ENCODE results near the gene KIAA1958. TPM values are rescaled to one million over a fixed set of nuclear protein-coding genes. Genes with fewer than 3 reads are reported as not detected.

The KIAA1958 gene
- total and polyA plus RNA-seq, 12 donors, result 0.59 to 7.7 (median 6.1) TPM

DNA sequence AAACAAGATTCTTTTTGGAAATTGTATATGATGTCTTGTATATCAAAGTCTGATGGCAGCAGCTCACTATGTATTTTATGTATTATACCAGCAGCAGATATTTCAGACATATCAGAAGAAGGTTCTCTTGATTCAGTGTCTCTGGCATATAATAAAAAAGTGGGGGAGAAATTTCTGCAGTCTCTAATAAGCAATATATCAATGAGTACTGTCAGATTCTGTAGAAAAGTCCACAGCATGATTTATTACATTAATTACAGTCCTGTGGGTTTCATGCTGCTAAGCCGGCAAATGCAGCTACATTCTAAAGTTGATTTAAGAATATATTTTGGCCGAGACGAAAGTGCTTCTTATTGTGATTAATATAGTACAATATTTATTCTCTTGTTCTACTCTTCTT is 113.1 kb downstream of the KIAA1958 start:
- H3K4me1 ChIP-seq, result no peaks in the 10 kb centered on the region
- H3K36me3 ChIP-seq, result no peaks in the 10 kb centered on the region
- no peaks in the 10 kb centered on the region for H3K27me3 ChIP-seq
- 89 to 97% methylated on average over 3 of the region's 3 CpGs for WGBS, 2 donors
- H3K9me3 ChIP-seq, result no peaks in the 10 kb centered on the region
- H3K4me3 ChIP-seq, result no peak overlapping the region
- no peak for DNase-seq
- no peak for ATAC-seq
- intact Hi-C loops (cut with DNase I), result no loop called here
- no peak overlapping the region for H3K27ac ChIP-seq
- TF ChIP-seq, protein P1, sequence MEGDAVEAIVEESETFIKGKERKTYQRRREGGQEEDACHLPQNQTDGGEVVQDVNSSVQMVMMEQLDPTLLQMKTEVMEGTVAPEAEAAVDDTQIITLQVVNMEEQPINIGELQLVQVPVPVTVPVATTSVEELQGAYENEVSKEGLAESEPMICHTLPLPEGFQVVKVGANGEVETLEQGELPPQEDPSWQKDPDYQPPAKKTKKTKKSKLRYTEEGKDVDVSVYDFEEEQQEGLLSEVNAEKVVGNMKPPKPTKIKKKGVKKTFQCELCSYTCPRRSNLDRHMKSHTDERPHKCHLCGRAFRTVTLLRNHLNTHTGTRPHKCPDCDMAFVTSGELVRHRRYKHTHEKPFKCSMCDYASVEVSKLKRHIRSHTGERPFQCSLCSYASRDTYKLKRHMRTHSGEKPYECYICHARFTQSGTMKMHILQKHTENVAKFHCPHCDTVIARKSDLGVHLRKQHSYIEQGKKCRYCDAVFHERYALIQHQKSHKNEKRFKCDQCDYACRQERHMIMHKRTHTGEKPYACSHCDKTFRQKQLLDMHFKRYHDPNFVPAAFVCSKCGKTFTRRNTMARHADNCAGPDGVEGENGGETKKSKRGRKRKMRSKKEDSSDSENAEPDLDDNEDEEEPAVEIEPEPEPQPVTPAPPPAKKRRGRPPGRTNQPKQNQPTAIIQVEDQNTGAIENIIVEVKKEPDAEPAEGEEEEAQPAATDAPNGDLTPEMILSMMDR (IDR thresholded peaks at IDR 0.05), result no peak

DNA sequence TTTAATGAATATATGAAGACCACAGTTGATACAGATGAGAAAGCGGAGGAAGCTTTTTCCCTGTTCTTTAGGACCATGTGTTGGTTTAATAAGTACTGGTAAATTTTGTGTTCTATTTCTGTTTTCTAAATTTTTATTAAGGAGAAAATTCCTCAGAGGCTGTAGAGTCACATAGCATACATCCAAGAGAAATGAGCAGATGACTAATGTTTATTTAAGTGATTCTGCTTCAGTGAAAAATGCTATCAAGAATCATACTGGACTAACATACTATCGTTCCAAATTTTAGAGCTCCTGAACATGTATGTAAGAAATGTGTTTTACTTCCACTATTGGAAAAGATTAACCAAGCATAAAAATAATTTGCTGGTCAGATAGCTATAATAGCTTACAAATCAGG is 115.0 kb downstream of the KIAA1958 start:
- Histone ChIP-seq H3K27ac (no peak overlapping the region), H3K9me3 (no peaks in the 10 kb centered on the region), H3K27me3 (no peaks in the 10 kb centered on the region), H3K4me3 (no peak overlapping the region), H3K36me3 (no peaks in the 10 kb centered on the region), H3K4me1 (no peaks in the 10 kb centered on the region)
- DNase-seq, result no peak
- 70 to 78% methylated on average over 2 of the region's 2 CpGs for WGBS, 2 donors
- intact Hi-C loops (cut with DNase I), result no loop called here
- no peak for ATAC-seq
- TF ChIP-seq, protein P1 (IDR thresholded peaks at IDR 0.05), result no peak

DNA sequence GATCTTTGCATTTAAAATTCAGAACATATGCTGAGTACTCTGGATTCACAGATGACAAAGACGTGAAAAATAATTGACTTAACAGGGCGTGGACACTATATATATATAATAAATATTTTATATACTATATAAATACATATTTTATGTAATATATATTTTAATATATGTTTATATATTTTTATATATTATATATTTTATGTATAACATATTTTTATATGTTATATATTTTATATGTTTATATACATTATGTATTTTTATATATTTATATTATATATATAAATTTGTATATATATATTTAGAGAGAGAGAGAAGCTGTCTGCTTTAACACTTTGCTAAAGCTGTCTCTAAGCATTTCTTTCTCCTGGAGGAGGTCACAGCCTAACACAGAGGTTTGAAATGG is 118.2 kb downstream of the KIAA1958 start:
- TF ChIP-seq, protein P1 (IDR thresholded peaks at IDR 0.05), result no peak
- no peaks in the 10 kb centered on the region for H3K9me3 ChIP-seq
- ATAC-seq (no peak), DNase-seq (no peak)
- 94% methylated on average over 2 of the region's 2 CpGs for WGBS, 2 donors
- intact Hi-C loops (cut with DNase I), result no loop called here
- H3K27ac ChIP-seq, result no peak overlapping the region
- no peaks in the 10 kb centered on the region for H3K36me3 ChIP-seq
- H3K27me3 ChIP-seq, result no peaks in the 10 kb centered on the region
- no peaks in the 10 kb centered on the region for H3K4me1 ChIP-seq
- H3K4me3 ChIP-seq, result no peak overlapping the region

DNA sequence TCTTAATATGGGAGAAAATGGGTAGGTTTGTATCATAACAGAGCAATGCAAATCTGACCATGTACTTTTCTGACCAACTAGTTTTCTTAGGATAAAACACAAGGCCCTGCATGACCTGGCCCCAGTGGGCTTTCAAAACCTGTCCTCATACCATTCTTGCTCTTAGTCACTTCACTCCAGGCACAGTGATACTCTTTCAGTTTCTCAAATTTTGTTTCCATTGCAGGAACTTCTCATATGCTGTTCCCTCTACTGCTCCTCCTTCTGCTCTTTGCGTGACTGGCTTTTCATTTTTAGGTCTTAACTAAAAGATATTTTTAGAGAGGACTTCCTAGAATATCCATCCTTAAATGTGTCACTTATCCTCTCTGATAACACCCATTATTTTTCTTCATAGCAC is 118.9 kb downstream of the KIAA1958 start:
- intact Hi-C loops (cut with DNase I), result no loop called here
- TF ChIP-seq, protein P1 (IDR thresholded peaks at IDR 0.05), result no peak
- Histone ChIP-seq H3K4me1 (no peaks in the 10 kb centered on the region), H3K27ac (no peak overlapping the region), H3K27me3 (no peaks in the 10 kb centered on the region), H3K4me3 (no peak overlapping the region), H3K36me3 (no peaks in the 10 kb centered on the region), H3K9me3 (no peaks in the 10 kb centered on the region)
- DNase-seq, result no peak
- 50 to 57% methylated on average over 1 of the region's 1 CpG for WGBS, 2 donors
- ATAC-seq, result no peak
